ENCODE results near the gene YPEL2. TPM values are rescaled to one million over a fixed set of nuclear protein-coding genes. Genes with fewer than 3 reads are reported as not detected.
A peak's percentile ranks its signal among the peaks of the same experiment; 100 is the strongest.

The YPEL2 gene
- total RNA-seq, 2 donors from 2014 or later: 23.6 to 44.0 TPM

DNA sequence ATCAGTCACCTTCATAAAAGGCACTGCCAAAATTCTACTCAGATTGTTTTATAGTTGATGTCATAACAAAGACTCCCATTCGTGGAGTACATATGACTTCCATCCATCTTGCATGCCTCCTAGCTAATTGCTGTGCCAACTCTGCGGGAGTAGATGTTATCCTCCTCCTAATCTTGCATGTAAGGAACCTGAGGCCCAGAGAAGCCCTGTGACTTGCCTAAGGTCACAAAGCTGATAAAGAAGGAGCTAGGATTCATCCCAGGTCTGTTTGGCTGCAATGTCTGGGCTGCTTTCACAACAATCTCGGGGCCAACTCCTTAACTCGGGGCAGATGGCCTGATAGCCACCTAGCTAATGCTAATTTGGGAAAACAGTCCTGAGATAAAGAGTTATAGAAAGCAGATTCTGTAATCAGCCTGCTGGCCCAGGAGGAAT lies 87.3 kb downstream of the YPEL2 start:
- peak overlapping the region; percentile 8 for H3K27ac Mint-ChIP-seq
- no peaks in the 10 kb centered on the region for H3K27me3 Mint-ChIP-seq
- no peaks in the 10 kb centered on the region for H3K36me3 Mint-ChIP-seq (ENCODE audit: low read depth)
- no peaks in the 10 kb centered on the region for H3K9me3 ChIP-seq (ENCODE audit: control insufficient read depth, low read length, poor library complexity, severe bottlenecking)
- DNase-seq: no peak
- no peak overlapping the region for H3K4me3 Mint-ChIP-seq
- H3K4me1 Mint-ChIP-seq: peaks cover 14% of the 10 kb centered on the region
- ATAC-seq: no peak

DNA sequence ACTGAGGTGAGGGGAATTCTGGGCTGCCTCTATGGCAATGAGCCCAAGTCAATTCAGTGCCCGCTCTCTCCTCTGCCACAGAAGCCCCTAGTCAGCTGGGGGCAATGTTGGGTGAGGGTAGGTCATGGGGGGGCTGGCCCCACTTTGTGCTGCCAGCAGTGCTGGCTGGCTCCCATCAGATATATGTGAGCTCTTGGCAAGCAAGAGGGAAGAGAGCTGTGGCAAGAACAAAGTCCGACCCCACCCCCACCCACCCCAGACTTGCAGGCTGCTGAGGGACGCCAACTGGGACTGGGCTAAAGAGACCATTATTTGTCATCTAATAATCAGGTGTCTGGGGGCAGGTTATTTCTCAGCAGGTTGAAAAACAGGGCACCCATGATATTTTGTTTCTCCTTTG lies 89.4 kb downstream of the YPEL2 start:
- no peak for DNase-seq
- ATAC-seq: no peak
- no peak overlapping the region for H3K27ac Mint-ChIP-seq
- H3K4me1 Mint-ChIP-seq: peaks cover 9% of the 10 kb centered on the region
- H3K9me3 ChIP-seq (ENCODE audit: control insufficient read depth, low read length, poor library complexity, severe bottlenecking): no peaks in the 10 kb centered on the region
- H3K4me3 Mint-ChIP-seq: no peak overlapping the region
- H3K36me3 Mint-ChIP-seq (ENCODE audit: low read depth): no peaks in the 10 kb centered on the region
- H3K27me3 Mint-ChIP-seq: no peaks in the 10 kb centered on the region

DNA sequence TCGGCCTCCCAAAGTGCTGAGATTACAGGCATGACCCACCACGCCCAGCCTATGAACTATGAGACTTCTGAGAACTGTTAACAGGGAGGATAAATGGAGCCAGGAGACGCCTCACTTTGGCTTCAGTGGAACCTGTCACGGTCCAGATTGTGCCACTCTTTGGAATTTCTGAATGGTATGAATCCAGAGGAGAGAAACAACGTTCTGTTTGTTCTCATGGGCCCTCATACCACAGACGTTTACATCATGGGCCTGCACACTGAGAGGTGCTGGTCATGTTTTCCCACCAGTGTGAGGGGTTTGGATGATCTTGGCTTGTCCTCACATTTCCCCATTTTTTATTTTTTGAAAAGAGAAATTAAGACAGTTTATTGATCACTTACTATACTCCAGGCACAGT lies 90.3 kb downstream of the YPEL2 start:
- no peak for DNase-seq
- peaks cover 5% of the 10 kb centered on the region for H3K4me1 Mint-ChIP-seq
- no peak for ATAC-seq
- no peaks in the 10 kb centered on the region for H3K36me3 Mint-ChIP-seq (ENCODE audit: low read depth)
- H3K4me3 Mint-ChIP-seq: no peak overlapping the region
- H3K9me3 ChIP-seq (ENCODE audit: control insufficient read depth, low read length, poor library complexity, severe bottlenecking): no peaks in the 10 kb centered on the region
- H3K27me3 Mint-ChIP-seq: no peaks in the 10 kb centered on the region
- H3K27ac Mint-ChIP-seq: no peak overlapping the region

DNA sequence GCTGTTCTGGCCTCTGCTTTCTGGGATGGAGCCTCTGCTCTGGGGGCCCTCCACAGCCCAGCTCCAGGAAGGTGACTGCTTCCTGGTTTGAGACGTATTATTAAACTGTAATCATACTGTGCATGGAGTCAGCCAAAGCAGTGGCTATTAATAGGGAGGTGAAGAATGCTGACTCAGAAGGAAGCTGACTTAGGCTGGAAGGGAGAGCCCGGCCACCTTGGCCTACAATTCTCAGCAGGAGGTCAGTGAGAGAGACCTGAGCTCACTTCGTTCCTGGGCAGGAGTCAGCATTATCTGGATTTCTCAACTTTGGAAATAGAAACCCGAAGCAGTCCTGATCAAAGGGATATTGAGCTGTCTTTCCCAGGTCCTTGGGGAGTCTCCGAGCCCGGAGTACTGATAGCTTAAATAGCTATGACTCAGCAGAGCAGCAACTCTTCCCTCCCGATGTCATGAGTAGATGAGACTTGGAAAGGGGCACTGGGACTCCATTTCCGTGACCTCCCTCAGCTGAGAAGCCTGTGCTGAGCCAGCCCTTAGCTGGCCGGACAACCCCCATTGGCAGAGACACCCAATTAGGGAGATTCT lies 91.8 kb downstream of the YPEL2 start:
- no peaks in the 10 kb centered on the region for H3K36me3 Mint-ChIP-seq (ENCODE audit: low read depth)
- DNase-seq (no peak), ATAC-seq (no peak)
- no peak overlapping the region for H3K4me3 Mint-ChIP-seq
- H3K27ac Mint-ChIP-seq: no peak overlapping the region
- no peaks in the 10 kb centered on the region for H3K27me3 Mint-ChIP-seq
- peaks cover 2% of the 10 kb centered on the region for H3K4me1 Mint-ChIP-seq
- H3K9me3 ChIP-seq (ENCODE audit: control insufficient read depth, low read length, poor library complexity, severe bottlenecking): no peaks in the 10 kb centered on the region

DNA sequence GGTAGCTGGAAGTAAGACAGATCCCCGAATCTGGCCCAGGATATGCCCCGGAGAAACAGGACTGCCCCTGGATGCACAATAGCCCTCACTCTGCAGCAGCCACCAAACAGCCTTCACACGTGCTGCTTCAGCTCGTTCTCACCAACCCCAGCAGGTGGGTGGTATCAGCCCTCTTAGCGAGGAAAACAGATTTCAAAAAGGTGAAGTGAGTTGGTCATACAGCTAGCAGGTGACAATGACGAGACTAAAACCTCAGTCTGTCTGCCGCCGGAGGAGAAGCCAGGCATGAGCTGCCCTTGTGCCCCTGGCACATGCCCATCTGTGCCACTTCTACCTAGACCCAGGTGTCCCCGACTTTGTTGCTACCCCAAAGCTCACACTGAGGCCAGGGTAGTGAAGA lies 92.4 kb downstream of the YPEL2 start:
- H3K4me1 Mint-ChIP-seq: peaks cover 2% of the 10 kb centered on the region
- H3K27ac Mint-ChIP-seq: no peak overlapping the region
- H3K9me3 ChIP-seq (ENCODE audit: control insufficient read depth, low read length, poor library complexity, severe bottlenecking): no peaks in the 10 kb centered on the region
- no peaks in the 10 kb centered on the region for H3K27me3 Mint-ChIP-seq
- no peaks in the 10 kb centered on the region for H3K36me3 Mint-ChIP-seq (ENCODE audit: low read depth)
- ATAC-seq: no peak
- H3K4me3 Mint-ChIP-seq: no peak overlapping the region
- no peak for DNase-seq

DNA sequence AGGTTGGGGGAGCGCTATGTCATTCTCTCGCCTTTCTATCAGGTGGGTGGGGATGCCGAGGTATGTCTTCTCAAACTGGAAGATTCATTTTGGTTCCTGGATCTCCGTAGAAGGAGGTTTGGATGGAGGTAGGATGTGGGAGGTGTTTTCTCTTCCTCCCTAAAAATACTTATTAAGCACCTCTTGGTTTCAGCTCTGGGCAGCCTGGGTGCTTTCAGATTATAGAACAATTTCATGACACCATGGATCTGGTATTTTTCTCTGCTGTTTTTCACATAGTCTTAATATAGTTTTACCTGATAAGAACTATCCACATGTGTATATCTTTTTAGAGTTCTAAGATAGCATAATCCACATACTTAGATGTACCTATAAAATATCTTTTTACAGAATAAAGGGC lies 92.9 kb downstream of the YPEL2 start:
- no peak for ATAC-seq
- Mint-ChIP-seq H3K27ac (no peak overlapping the region), H3K4me3 (no peak overlapping the region), H3K27me3 (no peaks in the 10 kb centered on the region), H3K4me1 (peaks cover 2% of the 10 kb centered on the region), H3K36me3 (ENCODE audit: low read depth) (no peaks in the 10 kb centered on the region)
- no peaks in the 10 kb centered on the region for H3K9me3 ChIP-seq (ENCODE audit: control insufficient read depth, low read length, poor library complexity, severe bottlenecking)
- DNase-seq: no peak

DNA sequence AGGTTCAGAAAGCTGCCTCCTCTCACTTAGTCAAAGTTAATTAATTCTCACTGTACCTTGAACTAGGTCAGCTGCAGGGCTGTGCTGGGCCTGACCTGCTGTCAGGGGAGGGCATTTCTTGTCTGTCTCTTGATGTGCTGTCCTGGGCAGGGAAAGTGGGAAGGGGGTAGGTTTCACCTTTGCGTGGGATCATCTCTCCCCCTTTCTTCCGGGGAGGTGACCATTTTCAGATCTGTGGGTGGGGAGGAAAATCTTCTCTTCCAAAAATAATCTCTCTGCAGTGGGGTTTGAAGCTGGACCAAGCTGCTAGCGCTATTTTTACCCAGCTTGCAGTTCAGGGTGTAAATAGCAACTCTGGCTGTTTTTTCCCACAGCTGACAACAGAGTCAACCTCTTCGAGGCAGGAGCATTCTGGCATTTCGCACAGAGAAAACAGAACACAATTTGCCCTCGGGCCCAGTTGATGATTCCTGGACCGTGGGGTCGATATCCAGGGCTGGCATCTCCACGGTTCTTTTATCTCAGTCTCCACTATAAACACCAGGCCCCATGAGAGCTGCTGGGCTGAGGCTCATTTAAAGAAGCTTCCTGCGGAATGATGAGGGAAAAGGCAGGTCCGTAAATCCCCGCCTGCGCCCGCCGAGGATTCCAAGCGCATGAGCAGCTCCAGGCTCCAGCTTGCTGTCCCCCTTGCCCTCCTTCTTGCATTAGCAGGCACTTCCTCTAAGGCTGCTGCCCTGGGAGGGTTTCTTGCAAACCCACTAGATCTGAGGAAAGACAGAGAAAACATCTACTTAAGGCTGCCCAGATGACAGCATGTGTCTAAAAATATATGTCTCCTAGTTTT lies 93.9 kb downstream of the YPEL2 start:
- no peak for ATAC-seq
- Mint-ChIP-seq H3K27ac (no peak overlapping the region), H3K4me3 (no peak overlapping the region), H3K27me3 (no peaks in the 10 kb centered on the region), H3K4me1 (peaks cover under 1% of the 10 kb centered on the region), H3K36me3 (ENCODE audit: low read depth) (no peaks in the 10 kb centered on the region)
- no peak for DNase-seq
- H3K9me3 ChIP-seq (ENCODE audit: control insufficient read depth, low read length, poor library complexity, severe bottlenecking): no peaks in the 10 kb centered on the region

DNA sequence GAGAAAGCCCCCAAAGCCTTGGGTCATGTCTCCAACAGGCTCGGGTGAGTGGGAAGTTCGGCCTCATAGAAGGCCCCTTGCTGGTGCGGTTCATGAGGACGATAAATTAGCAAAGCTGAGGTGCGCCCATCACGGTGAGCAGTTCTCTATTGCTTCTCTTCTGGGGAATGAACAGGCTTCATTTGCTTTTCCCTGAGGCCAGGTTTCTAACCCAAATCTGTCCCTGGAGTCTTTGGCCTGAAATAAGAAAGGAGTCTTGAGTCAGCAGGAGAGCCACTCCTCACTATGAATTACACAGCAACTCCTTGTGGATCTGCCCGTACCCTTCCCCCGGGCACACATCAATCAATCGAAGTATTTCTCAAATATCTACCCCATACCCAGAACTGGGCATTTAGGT lies 94.6 kb downstream of the YPEL2 start:
- no peaks in the 10 kb centered on the region for H3K27me3 Mint-ChIP-seq
- DNase-seq: no peak

DNA sequence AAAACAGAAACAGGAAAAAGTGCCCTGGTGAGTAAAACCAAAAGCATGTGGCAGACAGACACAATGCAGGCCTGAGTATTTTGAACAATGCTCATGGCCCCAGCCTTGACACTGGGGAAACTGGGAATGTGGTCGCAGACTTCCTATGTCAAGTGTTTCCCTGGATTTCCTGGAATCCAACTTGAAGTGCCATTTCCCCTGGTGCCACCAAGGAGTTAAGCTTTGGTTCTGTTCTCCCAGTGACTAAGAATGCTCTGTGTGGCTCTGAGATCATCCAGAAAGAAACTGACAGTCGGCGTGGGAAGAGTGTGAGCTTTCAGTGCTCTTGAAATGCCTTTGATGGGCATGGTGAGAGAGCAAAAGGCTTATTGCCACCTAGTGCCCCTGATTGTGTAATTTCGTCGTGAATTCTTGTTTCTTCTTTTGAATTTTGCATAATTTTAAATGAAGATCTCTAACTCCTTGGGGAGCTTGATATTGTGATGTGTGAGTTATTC lies 96.0 kb downstream of the YPEL2 start:
- no peaks in the 10 kb centered on the region for H3K9me3 ChIP-seq (ENCODE audit: control insufficient read depth, low read length, poor library complexity, severe bottlenecking)
- H3K4me1 Mint-ChIP-seq: no peaks in the 10 kb centered on the region
- no peak for DNase-seq
- no peak for ATAC-seq
- no peak overlapping the region for H3K27ac Mint-ChIP-seq
- H3K27me3 Mint-ChIP-seq: no peaks in the 10 kb centered on the region
- peaks cover 2% of the 10 kb centered on the region for H3K36me3 Mint-ChIP-seq (ENCODE audit: low read depth)
- no peak overlapping the region for H3K4me3 Mint-ChIP-seq

More for the DNA sequence above, 94.6 kb downstream of the YPEL2 start:
- H3K36me3 Mint-ChIP-seq (ENCODE audit: low read depth): no peaks in the 10 kb centered on the region
- no peak overlapping the region for H3K27ac Mint-ChIP-seq
- H3K9me3 ChIP-seq (ENCODE audit: control insufficient read depth, low read length, poor library complexity, severe bottlenecking): no peaks in the 10 kb centered on the region
- no peak overlapping the region for H3K4me3 Mint-ChIP-seq
- no peaks in the 10 kb centered on the region for H3K4me1 Mint-ChIP-seq
- no peak for ATAC-seq

DNA sequence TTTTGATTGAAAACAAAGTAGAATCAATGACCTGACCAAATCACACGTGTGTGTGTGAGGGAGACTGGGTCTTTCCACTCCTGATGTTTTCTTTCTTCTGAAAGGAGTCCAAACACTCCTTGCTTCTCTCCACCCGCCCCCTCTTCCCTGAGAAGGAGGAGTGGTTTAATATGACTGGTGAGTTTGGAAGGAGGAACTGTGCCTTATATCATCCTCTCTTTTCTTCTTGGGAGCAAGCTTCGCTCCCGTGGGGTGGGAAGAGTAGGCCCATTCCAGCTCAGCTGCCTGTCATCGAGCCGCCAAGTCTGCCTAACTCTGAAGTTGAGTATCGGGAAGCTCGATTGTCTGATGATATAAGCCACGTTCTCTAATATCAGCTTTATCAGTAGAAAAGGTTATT lies 96.5 kb downstream of the YPEL2 start:
- Mint-ChIP-seq H3K27ac (no peak overlapping the region), H3K4me3 (no peak overlapping the region), H3K4me1 (no peaks in the 10 kb centered on the region), H3K27me3 (no peaks in the 10 kb centered on the region), H3K36me3 (ENCODE audit: low read depth) (peaks cover 2% of the 10 kb centered on the region)
- no peak for ATAC-seq
- H3K9me3 ChIP-seq (ENCODE audit: control insufficient read depth, low read length, poor library complexity, severe bottlenecking): no peaks in the 10 kb centered on the region
- no peak for DNase-seq

DNA sequence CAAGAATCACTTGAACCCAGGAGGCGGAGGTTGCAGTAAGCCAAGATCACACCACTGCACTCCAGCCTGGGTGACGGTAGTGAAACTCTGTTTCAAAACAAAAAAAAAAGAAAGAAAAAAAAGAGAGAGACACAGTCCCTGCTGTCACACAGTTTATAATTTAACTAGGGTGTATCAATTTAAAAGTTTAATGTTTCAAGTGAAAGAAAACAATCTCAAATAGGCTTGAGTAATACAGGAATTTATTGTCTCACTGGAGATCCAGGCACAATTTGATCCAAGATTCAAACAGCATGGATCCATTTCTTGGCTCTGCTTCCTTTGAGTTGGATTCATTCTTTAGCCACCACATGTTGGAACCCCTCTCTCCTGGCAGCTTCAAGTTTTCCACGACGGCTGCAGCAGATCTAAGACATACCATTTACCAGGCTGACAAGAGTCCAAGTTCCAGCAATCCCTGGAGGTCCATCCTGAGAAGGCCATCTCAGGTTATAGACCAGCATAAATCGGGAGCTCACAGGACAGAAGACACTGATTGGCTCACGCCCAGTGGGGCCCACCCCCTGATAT lies 97.5 kb downstream of the YPEL2 start:
- ATAC-seq: no peak
- peaks cover 3% of the 10 kb centered on the region for H3K36me3 Mint-ChIP-seq (ENCODE audit: low read depth)
- H3K9me3 ChIP-seq (ENCODE audit: control insufficient read depth, low read length, poor library complexity, severe bottlenecking): no peaks in the 10 kb centered on the region
- H3K4me3 Mint-ChIP-seq: no peak overlapping the region
- no peak for DNase-seq
- no peaks in the 10 kb centered on the region for H3K4me1 Mint-ChIP-seq
- H3K27ac Mint-ChIP-seq: no peak overlapping the region
- H3K27me3 Mint-ChIP-seq: no peaks in the 10 kb centered on the region

DNA sequence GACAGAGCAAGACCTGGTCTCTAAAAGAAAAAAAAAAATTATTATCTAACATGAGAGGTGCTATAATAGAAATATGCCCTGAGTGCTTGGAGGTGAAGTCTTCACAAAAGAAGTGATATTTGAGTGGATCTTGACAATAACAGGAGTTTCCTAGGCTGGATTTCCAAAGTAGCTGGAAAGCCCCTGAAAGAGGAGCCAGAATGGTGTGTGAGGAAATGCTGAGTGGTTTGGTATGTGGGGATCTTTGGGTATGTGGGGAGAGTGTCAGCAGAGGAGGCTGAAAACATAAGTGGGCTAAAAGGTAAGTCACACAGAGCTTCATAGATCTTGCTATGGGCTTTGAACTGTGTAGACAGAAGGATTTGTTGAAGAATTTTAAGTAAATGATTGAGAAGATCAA lies 100.1 kb downstream of the YPEL2 start:
- Mint-ChIP-seq H3K4me3 (no peak overlapping the region), H3K27me3 (no peaks in the 10 kb centered on the region), H3K4me1 (peaks cover 3% of the 10 kb centered on the region), H3K36me3 (ENCODE audit: low read depth) (peaks cover 4% of the 10 kb centered on the region), H3K27ac (no peak overlapping the region)
- no peak for DNase-seq
- no peaks in the 10 kb centered on the region for H3K9me3 ChIP-seq (ENCODE audit: control insufficient read depth, low read length, poor library complexity, severe bottlenecking)
- no peak for ATAC-seq

DNA sequence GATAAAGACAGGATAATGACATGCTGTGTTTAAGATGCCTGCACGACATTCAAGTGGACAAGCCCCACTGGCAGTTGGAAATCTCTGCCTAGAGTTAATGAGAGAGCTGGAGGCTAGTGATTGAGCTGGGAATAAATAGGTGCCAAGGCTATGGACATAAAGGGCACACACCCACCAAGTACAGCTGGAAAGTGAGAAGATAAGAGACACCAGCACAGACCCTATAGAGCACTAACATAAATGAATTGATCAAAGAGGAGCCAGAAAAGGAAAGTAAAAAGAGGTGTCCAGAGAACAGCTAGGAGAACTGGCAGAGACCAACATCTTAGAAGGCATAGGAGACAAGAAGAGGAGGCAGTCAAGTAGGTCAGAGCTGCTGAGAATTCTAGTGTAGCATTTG lies 101.2 kb downstream of the YPEL2 start:
- H3K27me3 Mint-ChIP-seq: peaks cover 2% of the 10 kb centered on the region
- peaks cover 4% of the 10 kb centered on the region for H3K36me3 Mint-ChIP-seq (ENCODE audit: low read depth)
- DNase-seq (no peak), ATAC-seq (no peak)
- no peak overlapping the region for H3K4me3 Mint-ChIP-seq
- H3K9me3 ChIP-seq (ENCODE audit: control insufficient read depth, low read length, poor library complexity, severe bottlenecking): no peaks in the 10 kb centered on the region
- H3K4me1 Mint-ChIP-seq: peaks cover 3% of the 10 kb centered on the region
- H3K27ac Mint-ChIP-seq: no peak overlapping the region

All from T-helper 17 cell (primary cell).